ENCODE results near the gene STRIP1. TPM values are rescaled to one million over a fixed set of nuclear protein-coding genes. Genes with fewer than 3 reads are reported as not detected.

The STRIP1 gene
- total and polyA plus RNA-seq, 4 donors = 5.8 to 22.8 (median 13.2) TPM

DNA sequence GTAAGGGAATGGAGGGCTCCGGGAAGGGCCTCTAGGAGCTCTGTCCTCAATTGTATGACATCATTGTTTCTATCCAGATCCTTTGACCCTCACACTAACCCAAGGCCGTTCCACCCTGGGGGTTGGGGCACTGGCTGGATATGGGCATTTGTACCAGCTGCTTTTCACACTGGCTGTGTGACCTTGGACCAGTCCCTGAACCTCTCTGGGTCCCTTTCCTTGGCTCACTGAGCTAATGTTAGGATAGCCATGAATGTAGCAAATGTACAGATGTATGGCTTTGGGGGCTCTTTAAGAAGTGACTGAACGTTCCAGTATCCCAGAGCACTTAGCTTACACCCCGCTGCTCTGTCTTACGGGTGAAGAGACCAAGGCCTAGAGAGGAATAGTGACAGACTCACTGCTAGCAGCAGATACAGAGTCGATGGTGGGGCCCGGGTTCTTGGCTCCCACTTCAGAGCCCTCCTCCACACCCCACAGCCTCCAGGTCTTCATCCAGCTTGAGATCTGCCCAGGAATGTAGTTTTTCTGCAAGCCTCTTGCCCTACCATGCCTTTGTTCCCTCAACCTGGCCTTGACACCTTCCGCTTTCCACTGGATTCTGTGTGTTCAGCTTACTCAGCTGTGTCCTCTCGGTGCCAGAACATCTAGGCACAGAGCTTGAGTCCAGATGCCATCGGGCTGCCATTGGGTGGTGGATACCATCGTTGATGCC is 63.2 kb downstream of the STRIP1 start:
- TF ChIP-seq JUND (IDR thresholded peaks at IDR 0.05) (no peak), FOXA1 (IDR thresholded peaks at IDR 0.05) (no peak), HNF4A (conservative IDR thresholded peaks at IDR 0.05) (no peak), HNF4G (IDR thresholded peaks at IDR 0.05) (no peak), SP1 (IDR thresholded peaks at IDR 0.05) (no peak), FOXA2 (IDR thresholded peaks at IDR 0.05) (no peak), GABPA (IDR thresholded peaks at IDR 0.05 in 1 of 2, conservative IDR thresholded peaks at IDR 0.05 in 1 of 2) (no peak), RXRA (IDR thresholded peaks at IDR 0.05) (no peak), EGR1 (IDR thresholded peaks at IDR 0.05; ENCODE audit: low read depth in 2 of 2) (no peak), YY1 (IDR thresholded peaks at IDR 0.05) (no peak), RAD21 (IDR thresholded peaks at IDR 0.05) (no peak), NR2F2 (IDR thresholded peaks at IDR 0.05) (no peak)
- TF ChIP-seq, protein P1, sequence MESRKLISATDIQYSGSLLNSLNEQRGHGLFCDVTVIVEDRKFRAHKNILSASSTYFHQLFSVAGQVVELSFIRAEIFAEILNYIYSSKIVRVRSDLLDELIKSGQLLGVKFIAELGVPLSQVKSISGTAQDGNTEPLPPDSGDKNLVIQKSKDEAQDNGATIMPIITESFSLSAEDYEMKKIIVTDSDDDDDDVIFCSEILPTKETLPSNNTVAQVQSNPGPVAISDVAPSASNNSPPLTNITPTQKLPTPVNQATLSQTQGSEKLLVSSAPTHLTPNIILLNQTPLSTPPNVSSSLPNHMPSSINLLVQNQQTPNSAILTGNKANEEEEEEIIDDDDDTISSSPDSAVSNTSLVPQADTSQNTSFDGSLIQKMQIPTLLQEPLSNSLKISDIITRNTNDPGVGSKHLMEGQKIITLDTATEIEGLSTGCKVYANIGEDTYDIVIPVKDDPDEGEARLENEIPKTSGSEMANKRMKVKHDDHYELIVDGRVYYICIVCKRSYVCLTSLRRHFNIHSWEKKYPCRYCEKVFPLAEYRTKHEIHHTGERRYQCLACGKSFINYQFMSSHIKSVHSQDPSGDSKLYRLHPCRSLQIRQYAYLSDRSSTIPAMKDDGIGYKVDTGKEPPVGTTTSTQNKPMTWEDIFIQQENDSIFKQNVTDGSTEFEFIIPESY (IDR thresholded peaks at IDR 0.05) = no peak
- TF ChIP-seq, protein P2, sequence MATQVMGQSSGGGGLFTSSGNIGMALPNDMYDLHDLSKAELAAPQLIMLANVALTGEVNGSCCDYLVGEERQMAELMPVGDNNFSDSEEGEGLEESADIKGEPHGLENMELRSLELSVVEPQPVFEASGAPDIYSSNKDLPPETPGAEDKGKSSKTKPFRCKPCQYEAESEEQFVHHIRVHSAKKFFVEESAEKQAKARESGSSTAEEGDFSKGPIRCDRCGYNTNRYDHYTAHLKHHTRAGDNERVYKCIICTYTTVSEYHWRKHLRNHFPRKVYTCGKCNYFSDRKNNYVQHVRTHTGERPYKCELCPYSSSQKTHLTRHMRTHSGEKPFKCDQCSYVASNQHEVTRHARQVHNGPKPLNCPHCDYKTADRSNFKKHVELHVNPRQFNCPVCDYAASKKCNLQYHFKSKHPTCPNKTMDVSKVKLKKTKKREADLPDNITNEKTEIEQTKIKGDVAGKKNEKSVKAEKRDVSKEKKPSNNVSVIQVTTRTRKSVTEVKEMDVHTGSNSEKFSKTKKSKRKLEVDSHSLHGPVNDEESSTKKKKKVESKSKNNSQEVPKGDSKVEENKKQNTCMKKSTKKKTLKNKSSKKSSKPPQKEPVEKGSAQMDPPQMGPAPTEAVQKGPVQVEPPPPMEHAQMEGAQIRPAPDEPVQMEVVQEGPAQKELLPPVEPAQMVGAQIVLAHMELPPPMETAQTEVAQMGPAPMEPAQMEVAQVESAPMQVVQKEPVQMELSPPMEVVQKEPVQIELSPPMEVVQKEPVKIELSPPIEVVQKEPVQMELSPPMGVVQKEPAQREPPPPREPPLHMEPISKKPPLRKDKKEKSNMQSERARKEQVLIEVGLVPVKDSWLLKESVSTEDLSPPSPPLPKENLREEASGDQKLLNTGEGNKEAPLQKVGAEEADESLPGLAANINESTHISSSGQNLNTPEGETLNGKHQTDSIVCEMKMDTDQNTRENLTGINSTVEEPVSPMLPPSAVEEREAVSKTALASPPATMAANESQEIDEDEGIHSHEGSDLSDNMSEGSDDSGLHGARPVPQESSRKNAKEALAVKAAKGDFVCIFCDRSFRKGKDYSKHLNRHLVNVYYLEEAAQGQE (IDR thresholded peaks at IDR 0.05) = no peak
- TF ChIP-seq, protein P3, sequence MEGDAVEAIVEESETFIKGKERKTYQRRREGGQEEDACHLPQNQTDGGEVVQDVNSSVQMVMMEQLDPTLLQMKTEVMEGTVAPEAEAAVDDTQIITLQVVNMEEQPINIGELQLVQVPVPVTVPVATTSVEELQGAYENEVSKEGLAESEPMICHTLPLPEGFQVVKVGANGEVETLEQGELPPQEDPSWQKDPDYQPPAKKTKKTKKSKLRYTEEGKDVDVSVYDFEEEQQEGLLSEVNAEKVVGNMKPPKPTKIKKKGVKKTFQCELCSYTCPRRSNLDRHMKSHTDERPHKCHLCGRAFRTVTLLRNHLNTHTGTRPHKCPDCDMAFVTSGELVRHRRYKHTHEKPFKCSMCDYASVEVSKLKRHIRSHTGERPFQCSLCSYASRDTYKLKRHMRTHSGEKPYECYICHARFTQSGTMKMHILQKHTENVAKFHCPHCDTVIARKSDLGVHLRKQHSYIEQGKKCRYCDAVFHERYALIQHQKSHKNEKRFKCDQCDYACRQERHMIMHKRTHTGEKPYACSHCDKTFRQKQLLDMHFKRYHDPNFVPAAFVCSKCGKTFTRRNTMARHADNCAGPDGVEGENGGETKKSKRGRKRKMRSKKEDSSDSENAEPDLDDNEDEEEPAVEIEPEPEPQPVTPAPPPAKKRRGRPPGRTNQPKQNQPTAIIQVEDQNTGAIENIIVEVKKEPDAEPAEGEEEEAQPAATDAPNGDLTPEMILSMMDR (IDR thresholded peaks at IDR 0.05; ENCODE audit: low read depth, low read length, missing input control) = no peak
- TF ChIP-seq, protein P4, sequence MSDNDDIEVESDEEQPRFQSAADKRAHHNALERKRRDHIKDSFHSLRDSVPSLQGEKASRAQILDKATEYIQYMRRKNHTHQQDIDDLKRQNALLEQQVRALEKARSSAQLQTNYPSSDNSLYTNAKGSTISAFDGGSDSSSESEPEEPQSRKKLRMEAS (IDR thresholded peaks at IDR 0.05) = no peak
- TF ChIP-seq, protein P5, sequence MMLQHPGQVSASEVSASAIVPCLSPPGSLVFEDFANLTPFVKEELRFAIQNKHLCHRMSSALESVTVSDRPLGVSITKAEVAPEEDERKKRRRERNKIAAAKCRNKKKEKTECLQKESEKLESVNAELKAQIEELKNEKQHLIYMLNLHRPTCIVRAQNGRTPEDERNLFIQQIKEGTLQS (IDR thresholded peaks at IDR 0.05) = no peak
- Histone ChIP-seq H3K4me3 (ENCODE audit: low read depth in 1 of 3, low read length in 3 of 3) (no peak overlapping the region), H3K27me3 (ENCODE audit: control insufficient read depth in 4 of 4, insufficient read depth in 4 of 4, low read length in 3 of 4) (no peaks in the 10 kb centered on the region), H3K9ac (ENCODE audit: low read depth in 1 of 2, low read length in 2 of 2) (no peak overlapping the region), H3K4me1 (ENCODE audit: control insufficient read depth in 4 of 4, insufficient read depth in 4 of 4, low read length in 3 of 4) (peaks cover 0 to 14% (median 10%) of the 10 kb centered on the region in 4 donors), H3K36me3 (ENCODE audit: control insufficient read depth in 4 of 4, insufficient read depth in 3 of 4, low read depth in 1 of 4, low read length in 3 of 4) (no peaks in the 10 kb centered on the region), H3K9me3 (ENCODE audit: control insufficient read depth in 4 of 4, low read length in 3 of 4) (no peaks in the 10 kb centered on the region), H3K27ac (ENCODE audit: low read depth in 1 of 2, low read length in 2 of 2) (no peak overlapping the region)
- WGBS = 87% methylated on average over 11 of the region's 11 CpGs
- no peak for DNase-seq (ENCODE audit: low spot score)
